HepG2 (cell line): ENCODE measurements around the gene UBALD1. TPM values are rescaled to one million over a fixed set of nuclear protein-coding genes. Genes with fewer than 3 reads are reported as not detected.

Experiments used
- FUBP1 ChIP-seq: sonication (generic); formaldehyde crosslinking; IDR thresholded peaks from 2 replicates; pipeline ENCODE4 v1.5.1; 2020; ENCODE audit warnings: missing genetic modification reagents, mild to moderate bottlenecking, borderline replicate concordance
- GPN1 ChIP-seq: sonication (generic); formaldehyde crosslinking; IDR thresholded peaks from 2 replicates; pipeline ENCODE4 v1.5.1; 2020; ENCODE audit warnings: missing genetic modification reagents, borderline replicate concordance
- LCORL ChIP-seq, 2 experiments: fragments of 450-650 bp in 1 of 2; sonication (generic) in 1 of 2; formaldehyde crosslinking in 1 of 2; IDR thresholded peaks; 2 replicates each; pipeline versions ENCODE4 v1.5.0 to v1.6.1; 2017 to 2020; ENCODE audit warnings: antibody characterized with exemption in 1 of 2, missing genetic modification reagents in 1 of 2
- SETDB1 ChIP-seq: sonication (generic); formaldehyde crosslinking; IDR thresholded peaks from 2 replicates; pipeline ENCODE4 v1.5.1; 2020; ENCODE audit warnings: missing genetic modification reagents, mild to moderate bottlenecking, borderline replicate concordance
- SOX6 ChIP-seq, 2 experiments: fragments of 450-650 bp in 1 of 2; sonication (generic) in 1 of 2; formaldehyde crosslinking in 1 of 2; IDR thresholded peaks; 2 replicates each; pipeline versions ENCODE4 v1.4.0 to v1.6.1; 2017 to 2020; ENCODE audit warnings: antibody characterized with exemption in 1 of 2, mild to moderate bottlenecking in 1 of 2, missing genetic modification reagents in 1 of 2
- ZNF503 ChIP-seq: sonication (generic); formaldehyde crosslinking; IDR thresholded peaks from 2 replicates; pipeline ENCODE4 v1.4.0; 2020; ENCODE audit warnings: missing genetic modification reagents
- ZNF646 ChIP-seq: sonication (generic); formaldehyde crosslinking; IDR thresholded peaks from 2 replicates; pipeline ENCODE4 v1.9.0; 2021; ENCODE audit warnings: mild to moderate bottlenecking, missing genetic modification reagents
- ZNF720 ChIP-seq: sonication (generic); formaldehyde crosslinking; IDR thresholded peaks from 2 replicates; pipeline ENCODE4 v1.4.0; 2020; ENCODE audit warnings: missing genetic modification reagents
- ZNF724P ChIP-seq: sonication (generic); formaldehyde crosslinking; IDR thresholded peaks from 2 replicates; pipeline ENCODE4 v1.8.0; 2022; ENCODE audit warnings: missing genetic modification reagents, borderline replicate concordance
- ZSCAN29 ChIP-seq: sonication (generic); formaldehyde crosslinking; conservative IDR thresholded peaks from 2 replicates; pipeline ENCODE4 v1.4.0; 2020; ENCODE audit warnings: mild to moderate bottlenecking, missing genetic modification reagents
- polyA plus RNA-seq, 8 experiments: library from polyadenylated mRNA; depleted of rRNA in 3 of 8; stranded (reverse) in 7 of 8; unstranded in 1 of 8; fragments of >200 nt; fragmentation: Illumina TruSeq in 4 of 8; extraction: Trizol in 4 of 8; gene quantifications; 2 replicates each; pipeline versions ENCODE4 v1.2.1 to v1.2.3, GENCODE V29; 2011 to 2016; ENCODE audit warnings: low read depth in 4 of 8, missing spikeins in 1 of 8, mixed read lengths in 1 of 8; ENCODE audit not compliant: insufficient read depth in 1 of 8
- total RNA-seq, 5 experiments: library from RNA; depleted of rRNA; stranded (reverse); fragments of >200 nt; fragmentation: Illumina TruSeq; extraction: Trizol; gene quantifications; 2 replicates each; pipeline ENCODE4 v1.2.3, GENCODE V29; 2016; ENCODE audit warnings: low read depth in 1 of 5
- TF ChIP-seq, protein P1 (sequence below): sonication (generic); formaldehyde crosslinking; conservative IDR thresholded peaks from 2 replicates; pipeline ENCODE4 v1.8.0; 2022; ENCODE audit warnings: missing genetic modification reagents
- TF ChIP-seq, protein P2 (sequence below): sonication (generic); formaldehyde crosslinking; IDR thresholded peaks from 2 replicates; pipeline ENCODE4 v1.8.0; 2022; ENCODE audit warnings: mild to moderate bottlenecking, missing genetic modification reagents, borderline replicate concordance

The UBALD1 gene
- total and polyA plus RNA-seq, 2 of the 13 experiments (the other 11 are each of a cell fraction or from before 2014, with no cell fraction given), result 6.8 to 12.3 TPM

GRCh38 chr16:4624827-4625559 is 10.3 kb upstream of the UBALD1 start (continued):
- TF ChIP-seq SOX6 (IDR thresholded peaks at IDR 0.05) (no peak), SOX6 (CRISPR knock-in tag; IDR thresholded peaks at IDR 0.05) (no peak; the same call in 1 of the 2 replicates), ZNF646 (CRISPR knock-in tag) (no peak), ZNF724P (no peak; the same call in 1 of the 2 replicates), FUBP1 (CRISPR knock-in tag) (no peak), ZNF503 (CRISPR knock-in tag) (no peak), ZNF720 (no peak), ZSCAN29 (CRISPR knock-in tag) (no peak), LCORL (IDR thresholded peaks at IDR 0.05) (no peak), LCORL (CRISPR knock-in tag; IDR thresholded peaks at IDR 0.05) (no peak), SETDB1 (CRISPR knock-in tag) (no peak), GPN1 (no peak)
- TF ChIP-seq, protein P1, sequence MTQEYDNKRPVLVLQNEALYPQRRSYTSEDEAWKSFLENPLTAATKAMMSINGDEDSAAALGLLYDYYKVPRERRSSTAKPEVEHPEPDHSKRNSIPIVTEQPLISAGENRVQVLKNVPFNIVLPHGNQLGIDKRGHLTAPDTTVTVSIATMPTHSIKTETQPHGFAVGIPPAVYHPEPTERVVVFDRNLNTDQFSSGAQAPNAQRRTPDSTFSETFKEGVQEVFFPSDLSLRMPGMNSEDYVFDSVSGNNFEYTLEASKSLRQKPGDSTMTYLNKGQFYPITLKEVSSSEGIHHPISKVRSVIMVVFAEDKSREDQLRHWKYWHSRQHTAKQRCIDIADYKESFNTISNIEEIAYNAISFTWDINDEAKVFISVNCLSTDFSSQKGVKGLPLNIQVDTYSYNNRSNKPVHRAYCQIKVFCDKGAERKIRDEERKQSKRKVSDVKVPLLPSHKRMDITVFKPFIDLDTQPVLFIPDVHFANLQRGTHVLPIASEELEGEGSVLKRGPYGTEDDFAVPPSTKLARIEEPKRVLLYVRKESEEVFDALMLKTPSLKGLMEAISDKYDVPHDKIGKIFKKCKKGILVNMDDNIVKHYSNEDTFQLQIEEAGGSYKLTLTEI (CRISPR knock-in tag), result no peak
- TF ChIP-seq, protein P2, sequence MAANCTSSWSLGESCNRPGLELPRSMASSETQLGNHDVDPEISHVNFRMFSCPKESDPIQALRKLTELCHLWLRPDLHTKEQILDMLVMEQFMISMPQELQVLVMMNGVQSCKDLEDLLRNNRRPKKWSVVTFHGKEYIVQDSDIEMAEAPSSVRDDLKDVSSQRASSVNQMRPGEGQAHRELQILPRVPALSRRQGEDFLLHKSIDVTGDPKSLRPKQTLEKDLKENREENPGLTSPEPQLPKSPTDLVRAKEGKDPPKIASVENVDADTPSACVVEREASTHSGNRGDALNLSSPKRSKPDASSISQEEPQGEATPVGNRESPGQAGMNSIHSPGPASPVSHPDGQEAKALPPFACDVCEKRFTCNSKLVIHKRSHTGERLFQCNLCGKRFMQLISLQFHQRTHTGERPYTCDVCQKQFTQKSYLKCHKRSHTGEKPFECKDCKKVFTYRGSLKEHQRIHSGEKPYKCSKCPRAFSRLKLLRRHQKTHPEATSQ, result no peak
